Jurkat, Clone E6-1 (cell line): Measurements from ENCODE around the gene CACNA1C.
A peak's percentile ranks its signal among the peaks of the same experiment; 100 is the strongest.
"Not testable (repeated sequence)": the region's sequence is repeated elsewhere in the genome, so short reads cannot be mapped to it uniquely, and the experiment has no call there.

Experiments used
- DNase-seq: peaks from one replicate; pipeline ENCODE4 v3.0.0-alpha.2; 2011; ENCODE audit warnings: low read depth, low spot score
- H3K4me3 ChIP-seq: 2 replicates; pipeline ENCODE4 v1.5.1; 2011; ENCODE audit warnings: mild to moderate bottlenecking, low read length, control low read depth, moderate library complexity

Gene CACNA1C

DNA sequence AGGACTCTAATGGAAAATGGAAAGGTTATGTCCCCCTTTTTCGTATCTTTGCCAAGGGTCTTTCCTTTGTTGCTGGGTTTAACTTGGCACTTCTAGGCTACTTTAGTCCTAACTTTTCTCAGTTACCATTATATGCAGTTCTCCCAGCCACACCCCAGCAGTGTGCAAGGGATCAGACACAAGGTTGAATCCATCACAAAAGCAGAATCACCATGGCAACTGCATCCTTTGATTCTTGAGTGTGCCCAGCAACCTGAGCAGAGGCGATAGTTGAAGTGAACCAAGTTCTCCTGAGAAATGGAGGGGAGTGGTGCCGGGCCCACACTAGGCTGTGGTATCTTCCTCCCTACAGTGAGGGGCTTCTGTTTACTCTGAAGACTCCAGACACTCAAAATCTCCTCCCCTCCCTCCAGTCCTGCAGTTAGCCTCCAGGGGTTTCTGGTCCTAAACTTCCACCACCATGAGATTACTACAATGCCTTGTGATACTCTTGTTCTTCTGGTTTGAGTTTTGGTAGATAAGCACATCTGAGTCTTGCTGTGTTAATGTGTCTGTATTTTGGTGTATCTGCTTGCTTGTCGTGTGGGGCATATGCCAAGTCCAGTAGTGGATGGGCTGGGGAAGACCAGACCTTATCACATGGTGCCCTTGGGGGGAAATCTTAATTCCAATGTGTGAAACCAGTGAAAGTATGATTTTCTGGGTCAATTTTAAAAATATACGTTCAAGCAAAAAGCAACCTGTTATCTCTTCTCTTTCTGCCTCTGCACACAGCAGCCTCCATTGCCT, 183.9 kb downstream of the CACNA1C start:
- no peak for DNase-seq

DNA sequence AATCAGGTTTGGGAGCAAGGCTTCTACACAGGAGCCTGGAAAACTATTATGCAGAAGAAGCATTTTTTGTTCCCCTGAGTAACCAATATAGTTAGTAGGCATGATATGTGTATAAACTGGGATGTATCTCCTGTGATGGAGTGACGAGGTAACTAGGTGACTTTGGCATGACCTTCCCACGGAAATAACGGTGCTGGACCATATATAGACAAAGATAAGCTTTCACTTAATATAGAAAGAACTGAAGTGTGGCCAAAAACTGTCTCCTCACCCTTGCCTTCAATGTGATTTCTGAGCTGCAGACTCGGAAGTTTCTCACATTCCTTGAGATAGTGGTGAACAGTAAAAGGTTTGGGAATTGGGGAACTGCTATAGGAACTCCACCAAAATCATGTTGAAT, 185.3 kb downstream of the CACNA1C start:
- no peak overlapping the region for H3K4me3 ChIP-seq
- no peak for DNase-seq

More for the DNA sequence above, 183.9 kb downstream of the CACNA1C start:
- no peak overlapping the region for H3K4me3 ChIP-seq

DNA sequence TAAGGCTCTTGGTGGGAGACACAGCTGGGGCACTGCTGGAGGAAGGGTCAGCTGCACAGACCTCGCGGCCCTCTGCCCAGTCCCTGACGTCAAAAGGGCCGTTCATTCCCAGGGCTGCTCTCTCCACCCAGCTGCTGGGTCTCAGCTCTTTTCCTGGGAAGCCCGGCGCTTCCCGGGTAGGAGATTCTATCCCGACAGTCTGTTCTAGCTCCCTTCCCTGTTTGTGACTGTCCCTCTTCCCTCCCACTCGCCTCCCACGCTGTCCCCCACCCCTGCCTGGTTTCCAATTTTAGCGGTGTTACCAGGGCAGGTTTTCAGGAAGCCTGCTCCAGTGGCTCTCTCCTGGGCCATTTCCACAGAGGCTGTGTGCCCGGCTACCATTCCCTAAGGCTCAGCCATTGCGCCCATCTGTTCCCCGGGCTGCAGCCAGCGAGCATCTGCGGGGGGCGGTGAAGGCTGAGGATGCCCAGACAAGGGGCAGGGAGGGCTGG, 186.6 kb downstream of the CACNA1C start:
- DNase-seq, result no peak

DNA sequence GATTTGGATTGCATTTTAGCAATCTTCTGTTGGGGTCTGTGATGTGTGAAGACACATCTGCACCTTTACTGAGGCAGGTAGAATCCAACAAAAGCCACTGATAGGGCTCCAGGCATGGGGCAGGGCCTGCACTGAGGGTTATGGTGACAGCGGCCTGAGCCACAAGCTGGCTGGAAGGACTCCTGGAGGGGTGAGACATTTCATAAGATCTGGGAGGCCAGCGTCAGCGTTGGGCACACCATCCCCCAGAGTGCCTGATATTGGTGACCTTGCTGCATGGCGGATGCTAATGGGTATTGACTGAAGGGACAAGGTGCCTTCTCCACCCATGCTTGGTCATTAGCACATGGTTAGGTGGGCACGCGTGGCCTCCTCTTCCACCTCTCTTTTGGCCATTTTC, 187.6 kb downstream of the CACNA1C start:
- no peak overlapping the region for H3K4me3 ChIP-seq
- no peak for DNase-seq

More for the DNA sequence above, 186.6 kb downstream of the CACNA1C start:
- H3K4me3 ChIP-seq, result no peak overlapping the region

DNA sequence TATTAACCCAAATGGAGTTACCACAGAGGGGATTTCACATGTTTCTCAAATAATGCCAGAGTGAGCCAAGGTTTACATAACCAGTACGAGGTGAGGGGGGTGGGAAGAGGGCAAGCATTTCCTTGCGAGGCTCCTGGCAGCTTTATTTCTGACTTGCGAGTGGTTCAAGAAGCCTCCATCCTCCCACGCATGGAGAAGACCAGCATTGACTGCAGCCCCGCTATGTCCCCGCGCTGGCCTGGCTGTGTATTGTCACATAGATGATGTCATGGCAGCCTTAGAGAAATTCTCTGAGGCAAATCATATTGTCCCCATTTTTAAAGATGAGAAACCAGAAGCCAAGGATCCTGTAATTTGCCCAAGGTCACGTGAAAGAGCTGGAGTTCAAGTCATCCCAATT, 188.2 kb downstream of the CACNA1C start:
- H3K4me3 ChIP-seq, result no peak overlapping the region
- no peak for DNase-seq

DNA sequence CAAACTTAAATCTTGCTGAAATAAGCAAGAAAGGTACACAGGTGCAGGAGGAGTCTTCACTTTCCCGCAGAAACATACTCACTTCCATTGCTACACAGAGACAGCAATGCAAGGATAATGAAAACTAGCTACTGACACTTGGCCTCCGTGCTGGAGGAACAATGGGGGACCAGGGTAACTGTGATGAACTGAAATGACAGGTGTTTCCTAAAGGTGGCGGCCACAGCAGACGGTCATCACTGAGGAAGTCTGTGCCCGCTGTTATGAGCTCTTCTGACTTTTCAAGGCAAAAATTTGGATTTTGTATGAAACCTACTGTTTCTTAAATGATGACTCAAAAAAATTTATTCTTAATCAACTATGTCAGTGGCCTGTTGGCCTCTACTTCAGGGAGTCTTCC, 189.4 kb downstream of the CACNA1C start:
- no peak for DNase-seq
- no peak overlapping the region for H3K4me3 ChIP-seq

DNA sequence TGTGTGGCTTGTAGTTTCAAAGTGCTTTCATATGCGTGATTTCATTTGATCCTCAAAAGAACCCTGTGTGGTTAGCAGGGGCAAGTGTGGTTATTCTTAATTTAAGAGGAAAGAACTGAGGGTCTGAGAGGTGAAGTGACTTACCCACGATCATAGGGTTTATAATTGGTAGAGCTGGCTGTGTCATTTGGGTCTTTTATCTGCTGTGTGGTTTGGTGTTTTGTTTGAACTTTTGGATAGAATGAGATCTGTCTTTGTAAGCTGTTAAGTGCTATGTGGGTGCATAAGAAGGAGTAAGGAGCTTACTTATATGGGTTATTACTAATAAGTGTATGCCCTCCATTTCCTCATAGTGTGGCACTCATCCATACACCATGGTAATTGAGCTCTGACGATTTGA, 190.0 kb downstream of the CACNA1C start:
- H3K4me3 ChIP-seq, result no peak overlapping the region
- peak; percentile 59 for DNase-seq

DNA sequence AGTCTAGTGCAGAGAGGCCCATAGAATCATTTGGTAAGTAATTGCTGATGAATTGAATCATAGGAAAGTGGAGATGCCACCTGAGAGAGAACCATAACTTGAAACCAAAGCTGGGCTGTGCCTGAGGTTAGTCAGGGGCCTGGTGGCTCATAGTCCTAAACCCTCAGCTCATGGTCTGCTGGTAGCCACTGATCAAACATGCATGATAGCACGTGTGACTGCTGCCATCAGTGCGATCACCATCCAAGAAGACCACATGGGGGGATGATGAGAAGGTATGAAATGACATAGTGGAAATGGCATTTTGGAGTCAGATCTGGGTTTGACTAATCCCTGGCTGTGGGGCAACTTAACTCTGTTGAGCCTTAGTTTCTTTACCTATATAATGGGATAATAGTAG, 190.5 kb downstream of the CACNA1C start:
- no peak overlapping the region for H3K4me3 ChIP-seq
- DNase-seq, result no peak

DNA sequence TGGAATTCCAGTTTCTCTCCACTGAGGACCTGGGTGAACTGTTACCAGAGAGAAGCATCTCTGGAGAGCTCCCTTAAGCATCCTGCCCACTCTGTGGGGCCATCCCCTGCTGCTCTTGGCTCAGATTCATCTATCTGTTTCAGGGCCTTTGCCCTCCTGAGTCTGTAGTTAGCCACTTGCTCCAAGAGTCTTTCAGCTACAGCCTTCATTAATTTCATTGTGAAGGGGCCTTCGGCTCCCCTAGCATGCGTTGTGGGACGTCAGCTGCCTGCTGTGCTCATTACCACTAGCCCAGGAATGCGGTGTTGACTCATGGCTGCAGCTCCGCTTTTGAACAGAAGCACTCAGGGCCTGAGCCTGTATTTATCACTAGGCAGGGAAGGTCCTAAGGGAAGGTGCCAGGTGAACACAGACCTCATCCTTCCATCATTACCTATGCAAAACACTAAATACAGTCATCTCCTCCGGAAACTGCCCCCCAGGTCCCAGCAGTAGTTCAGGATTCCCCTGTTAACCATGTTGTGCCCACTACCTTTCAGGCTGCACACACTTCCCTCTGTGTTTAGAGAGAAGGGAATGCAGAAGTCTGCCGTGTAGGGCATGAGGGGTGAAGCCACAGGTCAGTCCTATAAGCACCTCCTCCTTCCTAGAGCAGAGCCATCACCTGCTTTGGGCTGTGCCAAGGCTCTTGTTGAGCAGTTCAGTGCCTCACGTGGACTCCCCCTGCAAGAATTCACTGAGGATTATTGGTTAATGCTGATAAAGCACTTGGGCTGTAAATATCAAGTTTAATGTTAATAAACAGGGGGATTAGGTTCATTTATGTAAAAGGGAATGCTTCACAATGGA, 191.4 kb downstream of the CACNA1C start:
- no peak for DNase-seq
- H3K4me3 ChIP-seq, result no peak overlapping the region

DNA sequence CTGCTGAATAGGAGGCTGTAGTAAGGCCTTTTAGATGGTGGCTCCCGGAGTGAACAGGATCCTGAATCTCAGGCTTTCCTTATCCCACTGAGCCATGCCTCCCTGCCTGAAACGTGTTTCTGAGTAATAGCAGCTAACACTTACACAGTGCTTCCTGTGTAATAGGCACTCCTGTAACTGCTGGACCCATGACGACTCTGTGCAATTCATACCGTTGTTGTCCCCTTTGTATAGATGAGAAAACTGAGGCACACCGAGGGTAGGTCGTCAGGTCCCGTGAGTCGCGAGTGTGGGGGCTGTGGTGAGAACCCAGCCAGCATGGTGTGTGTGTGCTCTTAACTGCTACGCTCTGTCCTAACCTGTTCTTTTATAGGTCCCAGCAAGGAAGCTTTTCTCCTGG, 193.6 kb downstream of the CACNA1C start:
- DNase-seq, result no peak
- no peak overlapping the region for H3K4me3 ChIP-seq

DNA sequence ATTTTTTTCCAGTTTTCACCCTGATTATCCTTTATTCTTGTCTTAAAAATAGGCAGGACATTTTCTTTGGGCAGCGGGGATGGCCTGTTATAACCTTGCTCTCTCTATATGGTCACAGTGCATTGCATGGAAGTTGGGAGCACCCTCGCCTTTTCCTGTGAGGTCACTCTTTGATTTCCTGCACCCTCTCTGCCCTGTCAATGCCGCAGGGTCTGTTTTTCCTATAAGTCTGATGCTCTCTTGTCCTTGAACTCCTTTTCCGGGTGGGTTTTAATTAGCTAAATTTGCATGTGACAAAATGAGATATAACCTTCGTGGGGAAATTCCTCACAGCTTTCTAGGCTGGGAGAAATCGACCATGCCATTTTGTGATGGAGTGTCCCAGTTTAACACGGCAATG, 194.3 kb downstream of the CACNA1C start:
- H3K4me3 ChIP-seq, result no peak overlapping the region
- no peak for DNase-seq

DNA sequence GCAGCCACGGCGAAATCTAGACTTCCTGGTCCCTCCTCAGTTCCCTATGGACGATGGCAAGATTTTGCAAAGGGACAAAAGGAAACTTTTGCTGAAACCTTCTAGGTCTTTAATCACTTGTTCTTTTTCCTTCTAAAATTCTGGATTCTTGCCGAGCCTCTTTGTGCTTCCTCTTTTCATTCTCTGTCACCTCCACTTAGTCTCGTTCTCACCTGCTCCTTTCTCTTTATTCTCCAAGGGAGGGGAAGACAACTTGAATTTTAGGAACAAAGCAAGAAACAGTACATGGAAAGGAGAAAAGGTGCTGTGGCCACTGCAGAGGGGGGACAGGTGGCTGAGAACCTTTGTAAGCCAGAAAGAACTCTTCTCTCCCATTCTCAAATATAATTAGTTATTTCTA, 194.8 kb downstream of the CACNA1C start:
- H3K4me3 ChIP-seq, result no peak overlapping the region
- no peak for DNase-seq

DNA sequence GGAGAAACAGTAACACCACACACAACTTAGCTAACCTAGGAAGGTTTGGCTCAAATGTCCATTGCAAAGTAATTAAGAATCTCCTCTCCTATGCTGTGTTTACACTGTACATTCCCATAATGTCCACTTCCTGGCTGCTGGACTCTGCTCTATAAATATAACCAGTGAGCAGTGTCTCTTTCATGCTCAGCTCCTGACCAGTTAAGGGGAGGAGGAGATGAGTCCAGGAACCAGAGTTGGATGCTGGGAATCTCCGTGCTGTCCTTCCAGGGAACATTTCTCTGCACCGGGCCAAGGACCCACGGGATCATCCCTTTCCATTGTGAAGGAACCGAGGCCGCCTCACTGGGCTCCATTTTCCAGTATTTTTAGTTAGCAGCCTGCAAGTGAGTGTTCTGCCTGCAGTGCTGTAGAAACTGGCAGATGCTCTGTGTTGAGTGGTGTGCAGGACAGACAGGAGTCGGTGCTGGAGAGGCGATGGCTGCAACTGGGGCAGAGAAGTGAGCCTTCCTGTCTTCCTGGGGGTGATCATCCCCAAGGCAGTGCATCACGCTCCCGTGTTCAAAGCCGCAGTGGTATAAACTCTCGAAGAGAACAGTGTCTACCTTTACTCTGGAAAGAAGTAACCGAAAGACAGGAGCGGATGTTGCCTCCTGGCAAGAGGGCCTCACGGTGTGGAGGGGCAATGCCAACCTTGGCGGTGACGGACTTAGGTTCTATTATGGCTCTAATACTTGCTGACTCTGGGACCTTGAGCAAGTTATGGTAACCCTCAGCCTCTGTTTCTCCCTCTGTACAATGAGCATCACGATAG, 195.5 kb downstream of the CACNA1C start:
- no peak for DNase-seq
- H3K4me3 ChIP-seq, result no peak overlapping the region

DNA sequence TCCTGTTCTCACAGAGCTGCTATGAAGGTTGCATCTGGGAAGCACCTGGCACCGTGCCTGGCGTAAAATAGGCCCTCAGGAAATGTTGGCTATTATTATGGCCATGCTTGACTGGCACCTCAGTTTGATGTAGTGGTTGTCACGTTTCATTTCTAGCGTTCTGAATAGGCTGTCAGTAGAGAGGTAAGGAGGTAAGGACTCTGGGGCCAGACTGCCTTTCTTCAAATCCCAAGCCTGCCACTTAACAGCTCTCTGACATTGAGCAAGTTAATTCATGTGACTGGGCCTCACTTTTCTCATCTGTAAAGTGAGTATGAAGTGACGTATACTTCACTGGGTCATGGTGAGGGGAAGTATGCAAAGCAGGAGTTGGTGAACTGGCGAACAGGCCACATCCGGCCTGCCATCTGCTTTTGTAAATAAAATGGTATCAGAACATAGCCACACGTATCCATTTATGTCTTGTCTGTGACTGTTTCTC, 196.2 kb downstream of the CACNA1C start:
- no peak overlapping the region for H3K4me3 ChIP-seq
- peak; percentile 81 for DNase-seq

DNA sequence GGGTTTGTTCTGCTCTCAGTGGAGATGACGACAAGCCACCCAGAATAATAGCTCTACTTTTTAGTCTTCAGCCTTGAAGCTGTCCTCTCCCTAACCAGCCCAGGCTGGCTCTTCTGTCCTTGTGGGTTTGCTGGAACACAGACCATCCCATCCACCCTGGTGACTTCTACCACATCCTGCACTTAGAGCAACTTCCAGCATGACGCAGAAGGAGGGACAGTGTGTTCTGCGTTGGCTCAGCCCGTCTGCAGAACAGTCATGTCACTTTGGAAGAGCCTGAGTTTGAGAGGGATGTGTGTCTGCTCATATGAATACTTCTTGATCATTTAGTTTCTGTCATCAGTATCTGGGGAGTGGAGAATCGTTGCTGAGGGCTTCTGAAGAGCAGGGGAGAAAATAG, 198.0 kb downstream of the CACNA1C start:
- peak; percentile 50 for DNase-seq
- no peak overlapping the region for H3K4me3 ChIP-seq

DNA sequence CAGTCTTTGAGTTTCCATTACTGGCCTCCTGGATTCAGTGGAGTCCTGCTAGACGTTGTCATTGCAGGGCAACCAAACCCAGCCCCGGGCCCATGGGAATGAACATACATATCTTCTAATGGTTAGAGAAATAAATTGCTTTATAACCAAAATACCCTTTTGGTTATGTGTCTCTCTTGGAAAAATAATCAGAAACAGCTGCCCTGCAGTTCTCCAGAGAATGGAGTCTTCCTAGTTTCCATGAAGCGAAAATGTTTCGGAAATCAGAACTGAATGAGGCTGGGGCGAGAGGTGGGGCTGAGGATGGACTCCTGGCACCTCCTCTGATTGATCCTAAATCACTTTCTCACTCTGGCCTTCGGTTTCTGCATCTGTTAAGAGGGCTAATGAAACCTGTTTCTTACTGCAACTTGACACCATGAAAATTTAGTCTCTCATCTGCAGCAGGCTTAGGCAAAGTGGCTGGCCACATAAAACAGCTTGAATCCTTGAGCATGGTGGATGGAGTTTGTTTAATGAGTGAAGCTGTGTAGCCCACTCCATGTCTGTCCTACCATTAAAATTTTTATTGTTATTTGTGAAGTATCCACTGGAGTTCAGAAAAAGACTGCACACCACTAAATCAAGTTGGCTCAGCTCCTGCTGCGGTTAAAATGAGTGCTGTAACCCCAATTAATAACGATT, 198.9 kb downstream of the CACNA1C start:
- DNase-seq, result no peak
- H3K4me3 ChIP-seq, result no peak overlapping the region

DNA sequence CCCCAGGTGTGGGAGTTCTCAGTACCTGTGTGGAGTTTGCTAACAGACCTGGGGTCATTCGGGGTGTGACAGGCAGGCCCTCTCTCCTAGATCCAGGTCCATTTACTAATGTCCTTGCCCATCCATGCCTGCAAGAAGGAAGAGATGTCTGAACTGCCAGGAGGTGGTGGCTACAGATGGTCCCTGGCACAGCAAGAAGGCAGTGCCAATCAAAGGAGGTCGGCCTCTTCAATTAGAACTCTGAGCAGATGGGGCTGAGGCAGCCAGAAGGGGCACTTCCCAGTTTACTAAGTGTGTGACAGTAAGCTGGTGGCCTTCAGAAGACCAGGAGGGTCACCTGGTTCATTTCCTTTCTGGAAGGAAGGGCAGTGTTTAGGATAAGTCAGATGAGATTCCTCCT, 202.5 kb downstream of the CACNA1C start:
- H3K4me3 ChIP-seq, result no peak overlapping the region
- DNase-seq, result no peak

DNA sequence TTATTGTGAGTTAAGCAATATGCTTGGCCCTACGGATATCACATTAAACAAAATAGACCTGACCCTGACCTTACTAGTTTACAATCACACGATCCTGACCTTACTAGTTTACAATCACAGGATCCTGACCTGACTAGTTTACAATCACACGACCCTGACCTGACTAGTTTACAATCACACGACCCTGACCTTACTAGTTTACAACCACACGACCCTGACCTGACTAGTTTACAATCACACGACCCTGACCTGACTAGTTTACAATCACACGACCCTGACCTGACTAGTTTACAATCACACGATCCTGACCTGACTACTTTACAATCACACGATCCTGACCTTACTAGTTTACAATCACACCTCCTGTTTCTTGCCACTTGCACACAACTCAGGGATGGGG, 202.9 kb downstream of the CACNA1C start:
- not testable (repeated sequence) for DNase-seq, H3K4me3 ChIP-seq

DNA sequence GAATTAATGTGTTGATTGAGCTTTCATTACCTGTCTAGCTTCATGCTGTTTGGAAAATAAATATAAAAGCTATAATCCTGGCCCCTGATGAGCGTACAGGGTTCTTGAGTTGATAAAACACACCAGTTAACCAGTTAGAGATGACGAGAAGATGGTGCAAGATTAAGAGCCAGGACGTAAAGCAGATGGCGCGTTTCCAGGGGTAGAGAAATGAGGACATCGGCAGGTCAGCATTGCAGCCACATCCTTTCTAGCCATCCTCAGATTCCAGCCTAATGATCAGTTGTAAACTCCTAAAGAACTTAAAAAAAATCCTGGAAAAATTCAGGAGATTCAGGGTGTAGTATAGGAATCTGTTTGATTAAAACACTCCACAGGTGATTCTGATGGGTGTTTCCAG, 203.7 kb downstream of the CACNA1C start:
- DNase-seq, result no peak
- H3K4me3 ChIP-seq, result no peak overlapping the region
